K562 (cell line): ENCODE measurements around the gene ITGA2B. TPM values are rescaled to one million over a fixed set of nuclear protein-coding genes. Genes with fewer than 3 reads are reported as not detected.
A peak's percentile ranks its signal among the peaks of the same experiment; 100 is the strongest.

Experiments
- EP400 ChIP-seq: fragments of 450-650 bp; IDR thresholded peaks from 2 replicates; pipeline ENCODE4 v1.6.1; 2017; ENCODE audit warnings: antibody characterized with exemption, mild to moderate bottlenecking, moderate library complexity
- GMEB1 ChIP-seq: fragments of 250-450 bp; sonication (Bioruptor Pico); IDR thresholded peaks from 2 replicates; pipeline ENCODE4 v1.4.0; 2020; ENCODE audit warnings: mild to moderate bottlenecking
- KDM5B ChIP-seq: fragments of 200-600 bp; sonication (generic); IDR thresholded peaks from 2 replicates; pipeline ENCODE4 v1.6.1; 2012; ENCODE audit warnings: low read depth, mild to moderate bottlenecking, moderate library complexity, low read length, control low read depth, inconsistent platforms; ENCODE audit not compliant: insufficient replicate concordance
- KHSRP ChIP-seq: fragments of 450-650 bp; IDR thresholded peaks from 2 replicates; pipeline ENCODE4 v1.6.1; 2017
- NONO ChIP-seq, 2 experiments: fragments of 200-400 bp in 1 of 2; fragments of 450-650 bp in 1 of 2; formaldehyde crosslinking in 1 of 2; IDR thresholded peaks; 2 replicates each; pipeline ENCODE4 v1.6.1; 2017; ENCODE audit warnings: low read depth in 2 of 2, mild to moderate bottlenecking in 2 of 2, moderate library complexity in 2 of 2, low read length in 1 of 2
- POLR2AphosphoS5 ChIP-seq: IDR thresholded peaks from 2 replicates; pipeline ENCODE4 v1.6.1; 2011; ENCODE audit warnings: mild to moderate bottlenecking, low read depth, low read length, moderate library complexity; ENCODE audit not compliant: control insufficient read depth, insufficient read depth
- SRSF9 ChIP-seq: fragments of 200-400 bp; formaldehyde crosslinking; IDR thresholded peaks from 2 replicates; pipeline ENCODE4 v1.6.1; 2017; ENCODE audit warnings: low read depth, low read length, borderline replicate concordance
- THRA ChIP-seq: fragments of 450-650 bp; IDR thresholded peaks from 2 replicates; pipeline ENCODE4 v1.6.1; 2017; ENCODE audit warnings: mild to moderate bottlenecking, moderate library complexity
- ZMIZ1 ChIP-seq, 2 experiments: fragments of 150-350 bp in 1 of 2; IDR thresholded peaks; 2 replicates each; pipeline ENCODE4 v1.6.1; 2012 to 2016; ENCODE audit warnings: low read depth in 2 of 2, low read length in 2 of 2, mild to moderate bottlenecking in 1 of 2, moderate library complexity in 1 of 2
- ZNF274 ChIP-seq: IDR thresholded peaks from 2 replicates; pipeline ENCODE4 v1.6.1; 2011; ENCODE audit warnings: low read depth, mild to moderate bottlenecking, low read length, moderate library complexity, borderline replicate concordance
- ZNF512 ChIP-seq: IDR thresholded peaks from 2 replicates; pipeline ENCODE4 v1.6.1; 2016; ENCODE audit warnings: missing genetic modification characterization, missing compliant biosample characterization
- polyA plus RNA-seq, 8 experiments: library from polyadenylated mRNA; depleted of rRNA in 4 of 8; stranded (reverse) in 5 of 8; unstranded in 3 of 8; fragments of >200 nt; fragmentation: Nextera tagmentation in 2 of 8; fragmentation: Illumina TruSeq in 1 of 8; extraction: Ambion mirVana in 2 of 8; extraction: Trizol in 1 of 8; gene quantifications; 2 replicates each; pipeline versions ENCODE4 v1.2.1 to v1.2.3, GENCODE V29; 2011 to 2014; ENCODE audit warnings: inconsistent platforms in 1 of 8, missing spikeins in 1 of 8
- total RNA-seq, 7 experiments: library from RNA; depleted of rRNA in 6 of 7; stranded (reverse); fragments of >200 nt in 6 of 7; fragmentation: Illumina TruSeq in 2 of 7; extraction: Trizol in 2 of 7; gene quantifications; 2 replicates each; pipeline versions ENCODE4 v1.2.1 to v1.2.3, GENCODE V29; 2011 to 2021; ENCODE audit warnings: low replicate concordance in 1 of 7

The ITGA2B gene
- total and polyA plus RNA-seq, 9 of the 15 experiments (the other 6 are each of a cell fraction or from before 2014, with no cell fraction given): 1.1 to 26.4 (median 5.6) TPM

GRCh38 chr17:44363613-44364159, 25.8 kb downstream of the ITGA2B start, which contains the start of gene FAM171A2 (continued):
- TF ChIP-seq POLR2AphosphoS5 (peak; percentile 34; the same call in 1 of the 2 replicates), ZMIZ1 (IDR thresholded peaks at IDR 0.05; ENCODE audit: low read depth in 2 of 2, low read length in 2 of 2) (no peak), SRSF9 (no peak), ZNF274 (no peak), ZNF512 (tag) (no peak), EP400 (no peak), GMEB1 (0 out of 2 replicates have a peak, but pooled peaks have one; percentile 38), KHSRP (no peak), KDM5B (peak; percentile 47), NONO (IDR thresholded peaks at IDR 0.05; ENCODE audit: low read depth in 2 of 2, low read length in 1 of 2) (peak; percentile 57 to 87), THRA (no peak)
